Peyer's patch (tissue), 4 donors: ENCODE data around the gene GOLIM4. TPM values are rescaled to one million over a fixed set of nuclear protein-coding genes. Genes with fewer than 3 reads are reported as not detected.

Source experiments
- DNase-seq, 3 donors: peaks; one replicate each; pipeline ENCODE4 v3.0.0-alpha.2; 2017 to 2019
- H3K27ac ChIP-seq, 4 donors: fragments of 200-600 bp; sonication (generic); one replicate each; pipeline ENCODE4 v1.5.1; 2016 to 2019
- H3K27me3 ChIP-seq, 2 donors: fragments of 200-600 bp; sonication (generic); one replicate each; pipeline ENCODE4 v1.5.1; 2019
- H3K36me3 ChIP-seq, 3 donors: fragments of 200-600 bp; sonication (generic); one replicate each; pipeline ENCODE4 v1.5.1; 2016 to 2019
- H3K4me1 ChIP-seq, 4 donors: fragments of 200-600 bp; sonication (generic); one replicate each; pipeline ENCODE4 v1.5.1; 2016 to 2019
- H3K4me3 ChIP-seq, 4 donors: fragments of 200-600 bp; sonication (generic); 1 replicate in 3 of 4; 2 replicates in 1 of 4; pipeline ENCODE4 v1.5.1; 2016 to 2019; ENCODE audit warnings: mild to moderate bottlenecking in 1 of 4
- H3K9me3 ChIP-seq, 4 donors: fragments of 200-600 bp; sonication (generic); one replicate each; pipeline ENCODE4 v1.5.1; 2016 to 2019; ENCODE audit warnings: mild to moderate bottlenecking in 1 of 4
- POLR2A ChIP-seq, 2 donors: fragments of 450-650 bp; IDR thresholded peaks; one replicate each; pipeline ENCODE4 v1.5.1; 2017; ENCODE audit warnings: antibody characterized with exemption in 2 of 2, mild to moderate bottlenecking in 2 of 2, moderate library complexity in 2 of 2
- total RNA-seq, 4 donors: library from RNA; depleted of rRNA; stranded (reverse); fragments of >200 nt; gene quantifications; one replicate each; pipeline ENCODE4 v1.1.0, GENCODE V29; 2016
- TF ChIP-seq, protein P1 (sequence below), 6 experiments: fragments of 450-650 bp in 4 of 6; fragments of 200-600 bp in 2 of 6; sonication (generic) in 1 of 6; IDR thresholded peaks; one replicate each; pipeline ENCODE4 v1.5.1; 2017 to 2019; ENCODE audit warnings: antibody characterized with exemption in 6 of 6, mild to moderate bottlenecking in 3 of 6, moderate library complexity in 1 of 6

The GOLIM4 gene
- total RNA-seq, 4 donors from 2014 or later, result 102 to 186 (median 139) TPM

GRCh38 chr3:168117853-168118313 lies 22.2 kb upstream of the GOLIM4 start:
- no peak for TF ChIP-seq POLR2A (IDR thresholded peaks at IDR 0.05)
- TF ChIP-seq, protein P1, sequence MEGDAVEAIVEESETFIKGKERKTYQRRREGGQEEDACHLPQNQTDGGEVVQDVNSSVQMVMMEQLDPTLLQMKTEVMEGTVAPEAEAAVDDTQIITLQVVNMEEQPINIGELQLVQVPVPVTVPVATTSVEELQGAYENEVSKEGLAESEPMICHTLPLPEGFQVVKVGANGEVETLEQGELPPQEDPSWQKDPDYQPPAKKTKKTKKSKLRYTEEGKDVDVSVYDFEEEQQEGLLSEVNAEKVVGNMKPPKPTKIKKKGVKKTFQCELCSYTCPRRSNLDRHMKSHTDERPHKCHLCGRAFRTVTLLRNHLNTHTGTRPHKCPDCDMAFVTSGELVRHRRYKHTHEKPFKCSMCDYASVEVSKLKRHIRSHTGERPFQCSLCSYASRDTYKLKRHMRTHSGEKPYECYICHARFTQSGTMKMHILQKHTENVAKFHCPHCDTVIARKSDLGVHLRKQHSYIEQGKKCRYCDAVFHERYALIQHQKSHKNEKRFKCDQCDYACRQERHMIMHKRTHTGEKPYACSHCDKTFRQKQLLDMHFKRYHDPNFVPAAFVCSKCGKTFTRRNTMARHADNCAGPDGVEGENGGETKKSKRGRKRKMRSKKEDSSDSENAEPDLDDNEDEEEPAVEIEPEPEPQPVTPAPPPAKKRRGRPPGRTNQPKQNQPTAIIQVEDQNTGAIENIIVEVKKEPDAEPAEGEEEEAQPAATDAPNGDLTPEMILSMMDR (IDR thresholded peaks at IDR 0.05), result no peak
- Histone ChIP-seq H3K9me3 (no peaks in the 10 kb centered on the region), H3K27ac (peak overlapping the region in 2 of 4 donors; percentile 35 to 59), H3K36me3 (no peaks in the 10 kb centered on the region), H3K4me3 (no peak overlapping the region), H3K4me1 (peaks cover 0 to 24% (median 0%) of the 10 kb centered on the region in 4 donors), H3K27me3 (no peaks in the 10 kb centered on the region)
- DNase-seq, result no peak

DNA sequence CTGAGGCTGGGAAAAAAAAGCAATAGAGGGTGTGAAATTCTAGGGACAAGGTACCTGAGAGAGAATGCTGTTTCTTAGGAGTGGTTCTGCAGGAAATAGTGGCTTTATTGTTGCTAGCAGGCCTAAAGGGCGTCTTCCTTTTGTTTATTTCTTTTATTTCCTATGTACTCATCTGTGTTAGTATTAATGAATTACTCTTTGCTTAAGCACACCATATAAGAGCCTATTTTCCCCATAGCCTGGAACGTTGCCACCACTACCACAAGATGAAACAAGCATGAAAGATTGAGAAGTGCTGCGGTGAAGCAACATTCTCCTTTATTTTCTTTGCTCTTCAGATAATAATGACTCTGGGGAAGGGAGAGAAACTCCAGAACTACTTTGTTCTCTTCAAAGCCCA lies 21.3 kb upstream of the GOLIM4 start:
- H3K4me1 ChIP-seq, result peaks cover 0 to 24% (median 0%) of the 10 kb centered on the region in 4 donors
- DNase-seq, result no peak
- H3K4me3 ChIP-seq, result no peak overlapping the region
- no peaks in the 10 kb centered on the region for H3K9me3 ChIP-seq
- H3K36me3 ChIP-seq, result no peaks in the 10 kb centered on the region
- no peaks in the 10 kb centered on the region for H3K27me3 ChIP-seq
- TF ChIP-seq, protein P1 (IDR thresholded peaks at IDR 0.05), result no peak
- no peak for TF ChIP-seq POLR2A (IDR thresholded peaks at IDR 0.05)
- peak overlapping the region in 1 of 4 donors; percentile 35 for H3K27ac ChIP-seq

GRCh38 chr3:168116279-168116678 lies 20.6 kb upstream of the GOLIM4 start:
- no peak for TF ChIP-seq POLR2A (IDR thresholded peaks at IDR 0.05)
- TF ChIP-seq, protein P1 (IDR thresholded peaks at IDR 0.05), result no peak

GRCh38 chr3:168113848-168114247 lies 18.1 kb upstream of the GOLIM4 start:
- peaks cover 0 to 24% (median 0%) of the 10 kb centered on the region in 4 donors for H3K4me1 ChIP-seq
- no peaks in the 10 kb centered on the region for H3K36me3 ChIP-seq
- no peaks in the 10 kb centered on the region for H3K9me3 ChIP-seq
- H3K27ac ChIP-seq, result no peak overlapping the region
- H3K27me3 ChIP-seq, result no peaks in the 10 kb centered on the region
- TF ChIP-seq POLR2A (IDR thresholded peaks at IDR 0.05), result no peak
- TF ChIP-seq, protein P1 (IDR thresholded peaks at IDR 0.05), result no peak
- DNase-seq, result no peak
- no peak overlapping the region for H3K4me3 ChIP-seq

More at GRCh38 chr3:168116279-168116678, 20.6 kb upstream of the GOLIM4 start:
- no peaks in the 10 kb centered on the region for H3K27me3 ChIP-seq
- peaks cover 0 to 24% (median 0%) of the 10 kb centered on the region in 4 donors for H3K4me1 ChIP-seq
- H3K36me3 ChIP-seq, result no peaks in the 10 kb centered on the region
- H3K4me3 ChIP-seq, result no peak overlapping the region
- no peak for DNase-seq
- H3K27ac ChIP-seq, result no peak overlapping the region
- H3K9me3 ChIP-seq, result no peaks in the 10 kb centered on the region

GRCh38 chr3:168112894-168113293 lies 17.2 kb upstream of the GOLIM4 start:
- Histone ChIP-seq H3K4me3 (no peak overlapping the region), H3K4me1 (peaks cover 0 to 19% (median 0%) of the 10 kb centered on the region in 4 donors), H3K27ac (no peak overlapping the region), H3K27me3 (no peaks in the 10 kb centered on the region), H3K36me3 (no peaks in the 10 kb centered on the region), H3K9me3 (no peaks in the 10 kb centered on the region)
- TF ChIP-seq, protein P1 (IDR thresholded peaks at IDR 0.05), result no peak
- TF ChIP-seq POLR2A (IDR thresholded peaks at IDR 0.05), result no peak
- DNase-seq, result no peak

- DNase-seq, result no peak
- Histone ChIP-seq H3K9me3 (no peaks in the 10 kb centered on the region), H3K4me1 (no peaks in the 10 kb centered on the region), H3K4me3 (no peak overlapping the region), H3K36me3 (no peaks in the 10 kb centered on the region), H3K27ac (no peak overlapping the region), H3K27me3 (no peaks in the 10 kb centered on the region)
- TF ChIP-seq POLR2A (IDR thresholded peaks at IDR 0.05), result no peak
- TF ChIP-seq, protein P1 (IDR thresholded peaks at IDR 0.05), result no peak
These were observed 8.6 kb upstream of the GOLIM4 start for GRCh38 chr3:168104361-168104760.
